Cardiac muscle cell (in vitro differentiated cells and primary cell): ENCODE results near the gene TSHZ3. TPM values are rescaled to one million over a fixed set of nuclear protein-coding genes. Genes with fewer than 3 reads are reported as not detected.

Experiments used
- DNase-seq, 2 donors: peaks; one replicate each; pipeline versions ENCODE4 v3.0.0 to v3.0.0-alpha.2; 2010 to 2017; ENCODE audit warnings: low read depth in 1 of 2, low spot score in 1 of 2
- H3K27ac ChIP-seq: fragments of 200-600 bp; sonication (generic); 2 replicates; pipeline ENCODE4 v1.5.1; 2016
- H3K27me3 ChIP-seq: fragments of 200-600 bp; sonication (generic); 2 replicates; pipeline ENCODE4 v1.6.0; 2016; ENCODE audit warnings: control low read depth
- H3K36me3 ChIP-seq: fragments of 200-600 bp; sonication (generic); 2 replicates; pipeline ENCODE4 v1.5.1; 2016; ENCODE audit warnings: control low read depth
- H3K4me1 ChIP-seq: fragments of 200-600 bp; sonication (generic); 2 replicates; pipeline ENCODE4 v1.8.1; 2017; ENCODE audit warnings: low read depth, mild to moderate bottlenecking, mixed run types
- H3K4me3 ChIP-seq: fragments of 200-600 bp; sonication (generic); 2 replicates; pipeline ENCODE4 v1.5.1; 2016; ENCODE audit warnings: mild to moderate bottlenecking
- H3K9me3 ChIP-seq: fragments of 200-600 bp; sonication (generic); 2 replicates; pipeline ENCODE4 v1.5.1; 2017; ENCODE audit warnings: low read depth, mild to moderate bottlenecking, control low read depth
- polyA plus RNA-seq: library from polyadenylated mRNA; unstranded; fragments of >200 nt; fragmentation: Nextera tagmentation; extraction: Ambion mirVana; gene quantifications from 2 replicates; pipeline ENCODE4 v1.2.1, GENCODE V29; 2016
- total RNA-seq: library from RNA; depleted of rRNA; stranded (reverse); fragments of >200 nt; gene quantifications from 2 replicates; pipeline ENCODE4 v1.2.3, GENCODE V29; 2016
- TF ChIP-seq, protein P1 (sequence below): IDR thresholded peaks from 2 replicates; pipeline ENCODE4 v1.5.1; 2012; ENCODE audit warnings: low read depth, mild to moderate bottlenecking, low read length

Gene TSHZ3
- total and polyA plus RNA-seq, 2 experiments from 2014 or later, result 0.57 to 1.7 TPM

DNA sequence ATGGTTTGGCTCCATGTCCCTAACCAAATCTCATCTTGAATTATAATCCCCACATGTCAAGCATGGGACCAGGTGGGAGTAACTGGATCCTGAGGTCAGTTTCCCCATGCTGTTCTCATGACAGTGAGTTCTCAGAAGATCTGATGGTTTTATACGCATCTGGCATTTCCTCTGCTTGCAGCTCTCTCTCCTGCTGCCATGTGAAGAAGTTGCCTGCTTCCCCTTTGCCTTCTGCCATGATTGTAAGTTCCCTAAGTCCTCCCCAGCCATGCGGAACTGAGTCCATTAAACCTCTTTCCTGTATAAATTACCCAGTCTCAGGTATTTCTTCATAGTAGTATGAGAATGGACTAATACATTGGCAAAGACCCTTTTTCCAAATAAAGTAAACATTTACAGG is 96.8 kb downstream of the TSHZ3 start:
- DNase-seq, result no peak
- Histone ChIP-seq H3K4me1 (no peaks in the 10 kb centered on the region), H3K4me3 (no peak overlapping the region), H3K36me3 (no peaks in the 10 kb centered on the region), H3K27me3 (peaks cover 62% of the 10 kb centered on the region), H3K9me3 (no peaks in the 10 kb centered on the region), H3K27ac (no peak overlapping the region)
- TF ChIP-seq, protein P1, sequence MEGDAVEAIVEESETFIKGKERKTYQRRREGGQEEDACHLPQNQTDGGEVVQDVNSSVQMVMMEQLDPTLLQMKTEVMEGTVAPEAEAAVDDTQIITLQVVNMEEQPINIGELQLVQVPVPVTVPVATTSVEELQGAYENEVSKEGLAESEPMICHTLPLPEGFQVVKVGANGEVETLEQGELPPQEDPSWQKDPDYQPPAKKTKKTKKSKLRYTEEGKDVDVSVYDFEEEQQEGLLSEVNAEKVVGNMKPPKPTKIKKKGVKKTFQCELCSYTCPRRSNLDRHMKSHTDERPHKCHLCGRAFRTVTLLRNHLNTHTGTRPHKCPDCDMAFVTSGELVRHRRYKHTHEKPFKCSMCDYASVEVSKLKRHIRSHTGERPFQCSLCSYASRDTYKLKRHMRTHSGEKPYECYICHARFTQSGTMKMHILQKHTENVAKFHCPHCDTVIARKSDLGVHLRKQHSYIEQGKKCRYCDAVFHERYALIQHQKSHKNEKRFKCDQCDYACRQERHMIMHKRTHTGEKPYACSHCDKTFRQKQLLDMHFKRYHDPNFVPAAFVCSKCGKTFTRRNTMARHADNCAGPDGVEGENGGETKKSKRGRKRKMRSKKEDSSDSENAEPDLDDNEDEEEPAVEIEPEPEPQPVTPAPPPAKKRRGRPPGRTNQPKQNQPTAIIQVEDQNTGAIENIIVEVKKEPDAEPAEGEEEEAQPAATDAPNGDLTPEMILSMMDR, result no peak

DNA sequence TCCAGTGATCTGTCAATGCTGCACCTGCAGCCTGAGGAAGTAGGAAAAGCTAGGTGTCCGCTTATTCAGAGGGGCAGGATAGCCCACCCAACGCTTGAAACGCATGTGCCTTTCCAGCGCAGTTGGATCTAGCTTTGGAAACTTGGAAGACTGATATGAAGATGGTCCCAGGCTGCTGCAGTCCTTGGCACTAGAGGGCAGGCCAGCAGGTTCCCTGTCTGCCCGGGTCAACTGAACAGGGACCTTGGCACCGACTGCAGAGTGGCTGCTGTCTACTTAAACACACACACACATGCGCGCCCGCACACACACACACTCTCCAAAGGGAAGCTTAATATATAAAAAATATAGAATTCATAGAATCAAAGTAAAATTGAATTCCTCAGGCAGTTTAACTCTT is 100.0 kb downstream of the TSHZ3 start:
- no peak overlapping the region for H3K27ac ChIP-seq

DNA sequence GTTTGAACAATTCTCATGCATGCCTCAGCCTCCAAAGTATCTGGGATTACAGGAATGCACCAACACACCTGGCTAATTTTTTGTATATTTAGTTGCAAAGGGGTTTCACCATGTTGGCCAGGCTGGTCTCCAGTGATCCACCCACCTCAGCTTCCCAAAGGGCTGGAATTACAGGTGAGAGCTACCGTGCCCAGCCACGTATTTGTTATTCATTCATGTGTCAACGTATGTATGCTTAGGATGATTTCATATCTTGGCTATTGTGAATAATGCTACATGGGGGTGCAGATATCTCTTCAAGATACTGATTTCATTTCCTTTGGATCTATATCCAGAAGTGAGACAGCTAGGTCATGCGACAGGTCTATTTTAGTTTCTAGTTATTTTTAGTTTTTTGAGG is 113.4 kb downstream of the TSHZ3 start:
- no peaks in the 10 kb centered on the region for H3K9me3 ChIP-seq
- TF ChIP-seq, protein P1, result no peak
- no peak overlapping the region for H3K27ac ChIP-seq
- no peak for DNase-seq
- no peaks in the 10 kb centered on the region for H3K4me1 ChIP-seq
- peaks cover 24% of the 10 kb centered on the region for H3K27me3 ChIP-seq
- H3K36me3 ChIP-seq, result no peaks in the 10 kb centered on the region
- H3K4me3 ChIP-seq, result no peak overlapping the region

More for the DNA sequence above, 100.0 kb downstream of the TSHZ3 start:
- TF ChIP-seq, protein P1, result no peak
- H3K36me3 ChIP-seq, result no peaks in the 10 kb centered on the region
- no peaks in the 10 kb centered on the region for H3K4me1 ChIP-seq
- no peak for DNase-seq
- H3K27me3 ChIP-seq, result peaks cover 39% of the 10 kb centered on the region
- H3K4me3 ChIP-seq, result no peak overlapping the region
- H3K9me3 ChIP-seq, result no peaks in the 10 kb centered on the region

DNA sequence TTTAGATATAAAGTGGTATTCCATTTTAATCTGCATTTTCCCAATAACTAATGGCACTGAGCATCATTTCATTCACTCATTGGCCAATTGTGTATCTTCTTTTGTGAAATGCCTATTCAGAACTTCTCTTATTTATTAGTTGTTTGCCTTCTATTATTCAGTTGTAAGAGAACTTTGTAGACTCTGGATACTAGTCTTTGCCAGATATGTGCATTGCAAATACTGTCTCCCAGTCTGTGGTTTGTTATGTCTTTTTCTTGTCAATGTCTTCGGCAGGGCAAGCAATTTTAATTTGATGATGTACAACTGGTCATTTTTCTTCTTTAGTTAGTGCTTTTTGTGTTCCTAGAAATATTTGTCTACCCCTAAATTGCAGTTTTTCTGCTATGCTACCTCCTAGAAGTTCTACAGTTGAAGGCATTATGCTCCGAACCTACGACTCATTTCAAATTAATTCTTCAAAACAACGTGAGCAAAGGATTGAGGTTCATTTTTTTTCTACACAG is 115.9 kb downstream of the TSHZ3 start:
- no peaks in the 10 kb centered on the region for H3K9me3 ChIP-seq
- DNase-seq, result no peak
- H3K4me1 ChIP-seq, result no peaks in the 10 kb centered on the region
- no peak overlapping the region for H3K4me3 ChIP-seq
- H3K27ac ChIP-seq, result no peak overlapping the region
- peaks cover 34% of the 10 kb centered on the region for H3K27me3 ChIP-seq
- no peaks in the 10 kb centered on the region for H3K36me3 ChIP-seq
- TF ChIP-seq, protein P1, result no peak

DNA sequence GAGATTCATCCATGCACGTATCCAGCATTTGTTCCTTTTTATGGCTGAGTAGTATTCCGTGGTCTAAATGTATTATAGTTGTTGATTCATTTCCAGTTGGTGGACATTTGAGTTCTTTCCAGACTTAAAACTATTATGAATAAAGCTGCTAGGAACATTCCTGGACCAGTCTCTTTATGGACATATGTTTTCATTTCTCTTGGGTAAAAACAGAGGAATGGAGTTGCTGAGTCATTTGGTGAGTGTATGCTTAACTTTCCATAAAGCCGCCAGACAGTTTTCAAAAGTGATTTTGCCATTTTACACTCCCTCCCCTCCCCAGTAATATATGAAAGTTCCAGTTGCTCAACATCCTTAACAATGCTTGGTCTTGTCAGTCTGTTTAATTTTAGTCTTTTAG is 116.4 kb downstream of the TSHZ3 start:
- DNase-seq, result peak in 1 of 2 donors; percentile 88
- no peak overlapping the region for H3K27ac ChIP-seq
- no peak overlapping the region for H3K4me3 ChIP-seq
- H3K27me3 ChIP-seq, result peaks cover 34% of the 10 kb centered on the region
- H3K9me3 ChIP-seq, result no peaks in the 10 kb centered on the region
- TF ChIP-seq, protein P1, result no peak
- no peaks in the 10 kb centered on the region for H3K4me1 ChIP-seq
- H3K36me3 ChIP-seq, result no peaks in the 10 kb centered on the region
